DMS53 (cell line): ENCODE measurements around the gene IL17RB.

Experiments used
- DNase-seq: peaks from one replicate; lab custom pipeline; 2025; lab: John Stamatoyannopoulos, UW

Gene IL17RB

GRCh38 chr3:53859178-53859577 is 12.8 kb downstream of the IL17RB start:
- DNase-seq: no peak

GRCh38 chr3:53860196-53860595 is 13.8 kb downstream of the IL17RB start:
- no peak for DNase-seq

GRCh38 chr3:53862241-53862640 is 15.9 kb downstream of the IL17RB start:
- no peak for DNase-seq

GRCh38 chr3:53863145-53863544 is 16.8 kb downstream of the IL17RB start:
- no peak for DNase-seq

- DNase-seq: no peak
Measured at GRCh38 chr3:53865732-53866499, 19.5 kb downstream of the IL17RB start.

GRCh38 chr3:53880396-53881345 is 34.3 kb downstream of the IL17RB start:
- DNase-seq: no peak

- DNase-seq: peak; percentile 70
Measured at GRCh38 chr3:53881691-53882593, 35.6 kb downstream of the IL17RB start, which contains the start of gene ACTR8. ACTR8 (minus strand) TSS chr3:53882152; CDS start chr3:53882101, 51 bp downstream.

- no peak for DNase-seq
Measured at GRCh38 chr3:53883008-53883407, 36.6 kb downstream of the IL17RB start.

GRCh38 chr3:53884623-53885022 is 38.3 kb downstream of the IL17RB start:
- DNase-seq: no peak

GRCh38 chr3:53885239-53885638 is 38.9 kb downstream of the IL17RB start:
- DNase-seq: peak; percentile 1

- no peak for DNase-seq
Measured at GRCh38 chr3:53887446-53887845, 41.1 kb downstream of the IL17RB start.

- DNase-seq: no peak
Measured at GRCh38 chr3:53888232-53888631, 41.9 kb downstream of the IL17RB start.

GRCh38 chr3:53890726-53891475 is 44.5 kb downstream of the IL17RB start:
- peak; percentile 57 for DNase-seq

GRCh38 chr3:53891497-53892285 is 45.3 kb downstream of the IL17RB start, which contains the start of gene SELENOK:
SELENOK (minus strand) TSS chr3:53891859.
- peak; percentile 96 for DNase-seq

- DNase-seq: no peak
Measured at GRCh38 chr3:53892286-53892637, 45.9 kb downstream of the IL17RB start.

GRCh38 chr3:53899750-53900149 is 53.4 kb downstream of the IL17RB start:
- no peak for DNase-seq

- DNase-seq: no peak
Measured at GRCh38 chr3:53900666-53901331, 54.4 kb downstream of the IL17RB start.

GRCh38 chr3:53902067-53902466 is 55.7 kb downstream of the IL17RB start:
- DNase-seq: no peak

GRCh38 chr3:53902711-53903110 is 56.3 kb downstream of the IL17RB start:
- no peak for DNase-seq

- DNase-seq: no peak
Measured at GRCh38 chr3:53913401-53913800, 67.0 kb downstream of the IL17RB start.
